HEK293 (cell line): ENCODE data around the gene NPIPB2.

ENCODE experiments used
- ATF2 ChIP-seq: fragments of 450-650 bp; formaldehyde crosslinking; IDR thresholded peaks from 2 replicates; pipeline ENCODE4 v1.5.1; 2016; ENCODE audit warnings: missing biosample characterization, missing genetic modification characterization, low read depth
- HOXA7 ChIP-seq: sonication (generic); formaldehyde crosslinking; IDR thresholded peaks from 2 replicates; pipeline ENCODE4 v1.8.1; 2022; ENCODE audit warnings: missing genetic modification reagents, borderline replicate concordance
- KLF10 ChIP-seq: fragments of 450-650 bp; IDR thresholded peaks from 2 replicates; pipeline ENCODE4 v1.5.1; 2018; ENCODE audit warnings: missing biosample characterization, mild to moderate bottlenecking, missing genetic modification characterization
- PRDM10 ChIP-seq: fragments of 450-650 bp; formaldehyde crosslinking; IDR thresholded peaks from 2 replicates; pipeline ENCODE4 v1.5.1; 2016; ENCODE audit warnings: missing biosample characterization, missing genetic modification characterization
- PRDM6 ChIP-seq: fragments of 450-650 bp; formaldehyde crosslinking; IDR thresholded peaks from 2 replicates; pipeline ENCODE4 v1.5.1; 2017; ENCODE audit warnings: missing biosample characterization, missing genetic modification characterization
- TSHZ1 ChIP-seq: fragments of 450-650 bp; formaldehyde crosslinking; IDR thresholded peaks from 2 replicates; pipeline ENCODE4 v1.5.1; 2016; ENCODE audit warnings: missing biosample characterization, missing genetic modification characterization, borderline replicate concordance
- ZBTB17 ChIP-seq: fragments of 450-650 bp; formaldehyde crosslinking; IDR thresholded peaks from 2 replicates; pipeline ENCODE4 v1.5.1; 2016; ENCODE audit warnings: missing biosample characterization, missing genetic modification characterization
- ZIC2 ChIP-seq: fragments of 450-650 bp; formaldehyde crosslinking; IDR thresholded peaks from 2 replicates; pipeline ENCODE4 v1.5.1; 2016; ENCODE audit warnings: missing biosample characterization, missing genetic modification characterization
- ZNF10 ChIP-seq: fragments of 450-650 bp; formaldehyde crosslinking; IDR thresholded peaks from 2 replicates; pipeline ENCODE4 v1.5.1; 2017; ENCODE audit warnings: missing biosample characterization, missing genetic modification characterization
- ZNF18 ChIP-seq: fragments of 450-650 bp; formaldehyde crosslinking; IDR thresholded peaks from 2 replicates; pipeline ENCODE4 v1.5.1; 2016; ENCODE audit warnings: missing biosample characterization, missing genetic modification characterization
- ZNF2 ChIP-seq: fragments of 450-650 bp; formaldehyde crosslinking; IDR thresholded peaks from 2 replicates; pipeline ENCODE4 v1.5.1; 2016; ENCODE audit warnings: missing biosample characterization, missing genetic modification characterization
- ZNF223 ChIP-seq: fragments of 450-650 bp; formaldehyde crosslinking; IDR thresholded peaks from 2 replicates; pipeline ENCODE4 v1.5.1; 2016; ENCODE audit warnings: missing biosample characterization, missing genetic modification characterization
- ZNF248 ChIP-seq: fragments of 450-650 bp; formaldehyde crosslinking; IDR thresholded peaks from 2 replicates; pipeline ENCODE4 v1.5.1; 2017; ENCODE audit warnings: missing biosample characterization, missing genetic modification characterization
- ZNF274 ChIP-seq, 2 experiments: fragments of 200-500 bp in 1 of 2; fragments of 450-650 bp in 1 of 2; sonication (Bioruptor generic) in 1 of 2; formaldehyde crosslinking in 1 of 2; IDR thresholded peaks; 2 replicates each; pipeline versions ENCODE4 v1.5.1 to v1.6.1; 2014 to 2016; ENCODE audit warnings: borderline replicate concordance in 1 of 2, inconsistent platforms in 1 of 2, low read length in 1 of 2, missing biosample characterization in 1 of 2, missing genetic modification characterization in 1 of 2
- ZNF324 ChIP-seq: fragments of 450-650 bp; formaldehyde crosslinking; IDR thresholded peaks from 2 replicates; pipeline ENCODE4 v1.5.1; 2016; ENCODE audit warnings: missing biosample characterization, missing genetic modification characterization
- ZNF513 ChIP-seq: fragments of 450-650 bp; IDR thresholded peaks from 2 replicates; pipeline ENCODE4 v1.5.1; 2018; ENCODE audit warnings: missing biosample characterization, missing genetic modification characterization
- ZNF580 ChIP-seq: fragments of 450-650 bp; formaldehyde crosslinking; IDR thresholded peaks from 2 replicates; pipeline ENCODE4 v1.5.1; 2016; ENCODE audit warnings: missing biosample characterization, missing genetic modification characterization
- ZNF639 ChIP-seq: fragments of 450-650 bp; formaldehyde crosslinking; IDR thresholded peaks from 2 replicates; pipeline ENCODE4 v1.5.1; 2016; ENCODE audit warnings: missing biosample characterization, missing genetic modification characterization
- ZNF76 ChIP-seq: fragments of 450-650 bp; formaldehyde crosslinking; IDR thresholded peaks from 2 replicates; pipeline ENCODE4; 2016; ENCODE audit warnings: low read depth, missing biosample characterization, missing genetic modification characterization, borderline replicate concordance

The NPIPB2 gene

GRCh38 chr16:11915644-11916523 lies 26.0 kb downstream of the NPIPB2 start, which contains the start of gene GSPT1 (continued):
- TF ChIP-seq ZBTB17 (peak; percentile 93), ZNF10 (tag by site-specific recombination) (no peak), ZNF513 (tag by site-specific recombination) (no peak), ZNF639 (tag by site-specific recombination) (peak; percentile 95), ZNF274 (IDR thresholded peaks at IDR 0.05; ENCODE audit: low read length) (no peak), ZNF274 (tag by site-specific recombination; IDR thresholded peaks at IDR 0.05; ENCODE audit: borderline replicate concordance) (no peak), PRDM10 (tag by site-specific recombination) (peak; percentile 98), KLF10 (tag by site-specific recombination) (peak; percentile 93), ZNF324 (tag by site-specific recombination) (peak; percentile 95), HOXA7 (CRISPR knock-in tag) (no peak), ZNF580 (tag by site-specific recombination) (peak; percentile 99), ZNF76 (tag by site-specific recombination) (peak; percentile 100), ATF2 (no peak), ZNF2 (tag by site-specific recombination) (peak; percentile 98), ZIC2 (tag by site-specific recombination) (peak; percentile 97), PRDM6 (no peak), ZNF248 (tag by site-specific recombination) (no peak), ZNF18 (tag by site-specific recombination) (0 out of 2 replicates have a peak, but pooled peaks have one; percentile 26), ZNF223 (tag by site-specific recombination) (no peak), TSHZ1 (tag by site-specific recombination) (no peak)
